ENCODE data around the gene HK2. TPM values are rescaled to one million over a fixed set of nuclear protein-coding genes. Genes with fewer than 3 reads are reported as not detected.

Gene HK2
- total and polyA plus RNA-seq, 2 donors (not counting 3 experiments of a cell fraction or from before 2014, with no cell fraction given): 3.4 to 13.0 TPM

- H3K4me2 ChIP-seq (ENCODE audit: insufficient read depth, low read length): no peak overlapping the region
- no peaks in the 10 kb centered on the region for H3K27me3 ChIP-seq (ENCODE audit: control insufficient read depth in 2 of 2, insufficient read depth in 2 of 2, low read length in 2 of 2)
- H3K79me2 ChIP-seq (ENCODE audit: control insufficient read depth, insufficient read depth, low read length): no peaks in the 10 kb centered on the region
- H3K9me3 ChIP-seq (replicated peaks; ENCODE audit: control insufficient read depth, insufficient read depth, low read length): no peaks in the 10 kb centered on the region
- H3K4me3 ChIP-seq (replicated peaks in 1 of 3; ENCODE audit: insufficient read depth in 1 of 3, low read depth in 1 of 3, low read length in 3 of 3): no peak overlapping the region
- no peak overlapping the region for H3K27ac ChIP-seq (ENCODE audit: insufficient read depth, low read depth, low read length)
- ChIA-PET POLR2A (no interaction called here), CTCF (interaction anchor here (1.0 to 1.3 kb wide), 2 partner anchors 34 to 157 kb away, joined by 4 read pairs; no protein-coding TSS in a partner anchor)
- H4K20me1 ChIP-seq (replicated peaks; ENCODE audit: control insufficient read depth, extremely low read depth, insufficient read depth, low read length): no peaks in the 10 kb centered on the region
- H2AFZ ChIP-seq (ENCODE audit: low read depth, low read length): no peak overlapping the region
- intact Hi-C loops (cut with micrococcal nuclease): no loop called here
- H3K9ac ChIP-seq (replicated peaks; ENCODE audit: extremely low read depth, insufficient read depth, low read length): no peak overlapping the region
- dilution Hi-C loops (cut with MboI; ENCODE audit: extremely low pct_ligation_motif_present, low sequenced_read_pairs): no loop called here
- TF ChIP-seq FOS (IDR thresholded peaks at IDR 0.05; ENCODE audit: borderline replicate concordance, insufficient read depth, low read length) (no peak), POLR2A (IDR thresholded peaks at IDR 0.05; ENCODE audit: low read depth, low read length) (no peak), JUN (IDR thresholded peaks at IDR 0.05; ENCODE audit: borderline replicate concordance, insufficient read depth, insufficient read length, low read depth) (no peak), EZH2 (IDR thresholded peaks at IDR 0.05; ENCODE audit: borderline replicate concordance, low read depth, low read length, severe bottlenecking) (no peak), GATA2 (IDR thresholded peaks at IDR 0.05; ENCODE audit: insufficient read depth, insufficient read length, low read depth, low read length) (no peak), POLR2AphosphoS5 (IDR thresholded peaks at IDR 0.05; ENCODE audit: insufficient read depth, low read depth, low read length) (no peak)
- H3K4me1 ChIP-seq (ENCODE audit: control insufficient read depth, extremely low read depth, insufficient read depth, low read length): no peaks in the 10 kb centered on the region
- no peaks in the 10 kb centered on the region for H3K9me1 ChIP-seq (replicated peaks; ENCODE audit: control insufficient read depth, extremely low read depth, insufficient read depth, low read length)
- no peaks in the 10 kb centered on the region for H3K36me3 ChIP-seq (ENCODE audit: control insufficient read depth in 2 of 2, extremely low read depth in 1 of 2, insufficient read depth in 2 of 2, low read length in 2 of 2)
- DNase-seq (ENCODE audit: low read depth, low spot score) (no peak), FAIRE-seq (no peak)
- no TSS peak for BruUV-seq (replicated peaks)
Observed at GRCh38 chr2:74870951-74871350, 37.0 kb downstream of the HK2 start.

GRCh38 chr2:74871414-74871813 lies 37.5 kb downstream of the HK2 start:
- Histone ChIP-seq H3K9ac (replicated peaks; ENCODE audit: extremely low read depth, insufficient read depth, low read length) (no peak overlapping the region), H2AFZ (ENCODE audit: low read depth, low read length) (no peak overlapping the region), H3K9me3 (replicated peaks; ENCODE audit: control insufficient read depth, insufficient read depth, low read length) (no peaks in the 10 kb centered on the region), H3K27ac (ENCODE audit: insufficient read depth, low read depth, low read length) (no peak overlapping the region), H3K9me1 (replicated peaks; ENCODE audit: control insufficient read depth, extremely low read depth, insufficient read depth, low read length) (no peaks in the 10 kb centered on the region), H3K27me3 (ENCODE audit: control insufficient read depth in 2 of 2, insufficient read depth in 2 of 2, low read length in 2 of 2) (no peaks in the 10 kb centered on the region), H3K4me1 (ENCODE audit: control insufficient read depth, extremely low read depth, insufficient read depth, low read length) (no peaks in the 10 kb centered on the region), H3K4me2 (ENCODE audit: insufficient read depth, low read length) (no peak overlapping the region), H3K4me3 (replicated peaks in 1 of 3; ENCODE audit: insufficient read depth in 1 of 3, low read depth in 1 of 3, low read length in 3 of 3) (no peak overlapping the region), H4K20me1 (replicated peaks; ENCODE audit: control insufficient read depth, extremely low read depth, insufficient read depth, low read length) (no peaks in the 10 kb centered on the region), H3K79me2 (ENCODE audit: control insufficient read depth, insufficient read depth, low read length) (no peaks in the 10 kb centered on the region), H3K36me3 (ENCODE audit: control insufficient read depth in 2 of 2, extremely low read depth in 1 of 2, insufficient read depth in 2 of 2, low read length in 2 of 2) (no peaks in the 10 kb centered on the region)
- DNase-seq (ENCODE audit: low read depth, low spot score): no peak
- TF ChIP-seq MAX (IDR thresholded peaks at IDR 0.05; ENCODE audit: insufficient read depth, insufficient read length) (no peak), POLR2A (IDR thresholded peaks at IDR 0.05; ENCODE audit: low read depth, low read length) (no peak), FOS (IDR thresholded peaks at IDR 0.05; ENCODE audit: borderline replicate concordance, insufficient read depth, low read length) (no peak), EZH2 (IDR thresholded peaks at IDR 0.05; ENCODE audit: borderline replicate concordance, low read depth, low read length, severe bottlenecking) (no peak), GATA2 (IDR thresholded peaks at IDR 0.05; ENCODE audit: insufficient read depth, insufficient read length, low read depth, low read length) (no peak), POLR2AphosphoS5 (IDR thresholded peaks at IDR 0.05; ENCODE audit: insufficient read depth, low read depth, low read length) (no peak), MYC (IDR thresholded peaks at IDR 0.05; ENCODE audit: low read depth, low read length) (no peak), CTCF (IDR thresholded peaks at IDR 0.05; ENCODE audit: extremely low read depth in 1 of 2, insufficient read depth in 1 of 2, low read depth in 1 of 2, low read length in 2 of 2) (no peak), JUN (IDR thresholded peaks at IDR 0.05; ENCODE audit: borderline replicate concordance, insufficient read depth, insufficient read length, low read depth) (no peak)
- dilution Hi-C loops (cut with MboI; ENCODE audit: extremely low pct_ligation_motif_present, low sequenced_read_pairs) (no loop called here), intact Hi-C loops (cut with micrococcal nuclease) (no loop called here)
- no peak for FAIRE-seq
- POLR2A ChIA-PET: no interaction called here
- CTCF ChIA-PET: interaction anchor here (1.3 to 6.9 kb wide), 2 partner anchors 35 to 157 kb away, joined by 4 to 89 read pairs; partner anchors contain the start of gene HK2
- BruUV-seq (replicated peaks): no TSS peak
